DND-41 (cell line): ENCODE data around the gene PDE4B.

Experiments used
- ATAC-seq: fragments of 200-7000 bp; cut with Tn5 transposase; 3 replicates; pipeline ENCODE4 v1.9.1; 2021; ENCODE audit warnings: low read depth; ENCODE audit not compliant: insufficient read depth
- DNase-seq: peaks from one replicate; pipeline ENCODE4 v3.0.0-alpha.2; 2020
- H2AFZ ChIP-seq: 2 replicates; pipeline ENCODE4 v1.6.0; 2012; ENCODE audit warnings: low read depth, low read length
- H3K27ac ChIP-seq: 2 replicates; pipeline ENCODE4 v1.5.1; 2012; ENCODE audit warnings: low read length, inconsistent platforms
- H3K27me3 ChIP-seq: fragments of 200-600 bp; sonication (generic); 2 replicates; pipeline ENCODE4 v1.6.0; 2012; ENCODE audit warnings: low read length, mild to moderate bottlenecking, inconsistent platforms; ENCODE audit not compliant: insufficient read depth, poor library complexity
- H3K36me3 ChIP-seq: 2 replicates; pipeline ENCODE4 v1.5.1; 2012; ENCODE audit warnings: low read length, inconsistent platforms; ENCODE audit not compliant: insufficient read depth
- H3K4me1 ChIP-seq: 2 replicates; pipeline ENCODE4 v1.5.1; 2012; ENCODE audit warnings: mild to moderate bottlenecking, low read length; ENCODE audit not compliant: insufficient read depth
- H3K4me2 ChIP-seq: 2 replicates; pipeline ENCODE4 v1.6.0; 2012; ENCODE audit warnings: mild to moderate bottlenecking, moderate library complexity, low read length, inconsistent platforms; ENCODE audit not compliant: insufficient read depth
- H3K4me3 ChIP-seq, 2 experiments: fragments of 200-600 bp in 1 of 2; shearing (Covaris generic) in 1 of 2; 2 replicates each; pipeline ENCODE4 v1.5.1; 2012 to 2016; ENCODE audit warnings: inconsistent platforms in 2 of 2, low read length in 2 of 2, mild to moderate bottlenecking in 2 of 2, low read depth in 1 of 2, moderate library complexity in 1 of 2
- H3K79me2 ChIP-seq: 2 replicates; pipeline ENCODE4 v1.6.0; 2012; ENCODE audit warnings: low read length, inconsistent platforms; ENCODE audit not compliant: insufficient read depth
- H3K9ac ChIP-seq: 2 replicates; pipeline ENCODE4 v1.6.0; 2012; ENCODE audit warnings: low read depth, mild to moderate bottlenecking, inconsistent platforms, low read length, moderate library complexity
- H3K9me3 ChIP-seq: 2 replicates; pipeline ENCODE4 v1.5.1; 2012; ENCODE audit warnings: low read length, moderate library complexity, mild to moderate bottlenecking, inconsistent platforms; ENCODE audit not compliant: insufficient read depth, severe bottlenecking
- H4K20me1 ChIP-seq: 2 replicates; pipeline ENCODE4 v1.6.0; 2012; ENCODE audit warnings: low read length; ENCODE audit not compliant: insufficient read depth
- EZH2 ChIP-seq: IDR thresholded peaks from 3 replicates; pipeline ENCODE4 v1.6.1; 2012; ENCODE audit warnings: borderline replicate concordance, low read depth, mild to moderate bottlenecking, moderate library complexity, low read length, inconsistent platforms; ENCODE audit not compliant: severe bottlenecking
- TF ChIP-seq, protein P1 (sequence below): IDR thresholded peaks from 2 replicates; pipeline ENCODE4 v1.5.1; 2012; ENCODE audit warnings: borderline replicate concordance, low read length, moderate library complexity, mild to moderate bottlenecking; ENCODE audit not compliant: poor library complexity, severe bottlenecking; ENCODE audit errors: extremely low read depth

Gene PDE4B

GRCh38 chr1:66231217-66231616, 438.5 kb downstream of the PDE4B start:
- ATAC-seq (no peak), DNase-seq (no peak)
- no peaks in the 10 kb centered on the region for H3K4me1 ChIP-seq
- no peak overlapping the region for H2AFZ ChIP-seq
- H3K9ac ChIP-seq = no peak overlapping the region
- no peaks in the 10 kb centered on the region for H3K9me3 ChIP-seq
- H3K36me3 ChIP-seq = no peaks in the 10 kb centered on the region
- no peaks in the 10 kb centered on the region for H3K79me2 ChIP-seq
- TF ChIP-seq EZH2 = no peak
- TF ChIP-seq, protein P1, sequence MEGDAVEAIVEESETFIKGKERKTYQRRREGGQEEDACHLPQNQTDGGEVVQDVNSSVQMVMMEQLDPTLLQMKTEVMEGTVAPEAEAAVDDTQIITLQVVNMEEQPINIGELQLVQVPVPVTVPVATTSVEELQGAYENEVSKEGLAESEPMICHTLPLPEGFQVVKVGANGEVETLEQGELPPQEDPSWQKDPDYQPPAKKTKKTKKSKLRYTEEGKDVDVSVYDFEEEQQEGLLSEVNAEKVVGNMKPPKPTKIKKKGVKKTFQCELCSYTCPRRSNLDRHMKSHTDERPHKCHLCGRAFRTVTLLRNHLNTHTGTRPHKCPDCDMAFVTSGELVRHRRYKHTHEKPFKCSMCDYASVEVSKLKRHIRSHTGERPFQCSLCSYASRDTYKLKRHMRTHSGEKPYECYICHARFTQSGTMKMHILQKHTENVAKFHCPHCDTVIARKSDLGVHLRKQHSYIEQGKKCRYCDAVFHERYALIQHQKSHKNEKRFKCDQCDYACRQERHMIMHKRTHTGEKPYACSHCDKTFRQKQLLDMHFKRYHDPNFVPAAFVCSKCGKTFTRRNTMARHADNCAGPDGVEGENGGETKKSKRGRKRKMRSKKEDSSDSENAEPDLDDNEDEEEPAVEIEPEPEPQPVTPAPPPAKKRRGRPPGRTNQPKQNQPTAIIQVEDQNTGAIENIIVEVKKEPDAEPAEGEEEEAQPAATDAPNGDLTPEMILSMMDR = no peak
- no peaks in the 10 kb centered on the region for H4K20me1 ChIP-seq
- no peak overlapping the region for H3K27ac ChIP-seq
- no peak overlapping the region for H3K4me2 ChIP-seq
- H3K27me3 ChIP-seq = no peaks in the 10 kb centered on the region
- no peak overlapping the region for H3K4me3 ChIP-seq

GRCh38 chr1:66231681-66232463, 439.2 kb downstream of the PDE4B start:
- no peaks in the 10 kb centered on the region for H3K27me3 ChIP-seq
- H3K9me3 ChIP-seq = no peaks in the 10 kb centered on the region
- no peak overlapping the region for H3K27ac ChIP-seq
- ATAC-seq = no peak
- H3K4me2 ChIP-seq = no peak overlapping the region
- H3K79me2 ChIP-seq = no peaks in the 10 kb centered on the region
- no peak overlapping the region for H3K4me3 ChIP-seq
- no peak overlapping the region for H3K9ac ChIP-seq
- no peak for DNase-seq
- no peaks in the 10 kb centered on the region for H3K36me3 ChIP-seq
- TF ChIP-seq, protein P1 = no peak
- no peak for TF ChIP-seq EZH2
- H3K4me1 ChIP-seq = no peaks in the 10 kb centered on the region
- no peaks in the 10 kb centered on the region for H4K20me1 ChIP-seq
- H2AFZ ChIP-seq = no peak overlapping the region

GRCh38 chr1:66237042-66237441, 444.3 kb downstream of the PDE4B start:
- Histone ChIP-seq H3K9ac (no peak overlapping the region), H3K4me2 (no peak overlapping the region), H3K9me3 (no peaks in the 10 kb centered on the region), H3K4me1 (no peaks in the 10 kb centered on the region), H3K4me3 (no peak overlapping the region), H4K20me1 (no peaks in the 10 kb centered on the region), H3K27me3 (peaks cover 5% of the 10 kb centered on the region), H3K36me3 (no peaks in the 10 kb centered on the region), H3K27ac (no peak overlapping the region), H2AFZ (no peak overlapping the region), H3K79me2 (no peaks in the 10 kb centered on the region)
- TF ChIP-seq, protein P1 = no peak
- TF ChIP-seq EZH2 = no peak
- DNase-seq (no peak), ATAC-seq (no peak)
